NB4 (cell line): ENCODE data around the gene ROPN1L.

Experiments
- CTCF ChIP-seq: IDR thresholded peaks from one replicate; pipeline ENCODE4 v1.5.1; 2012; ENCODE audit warnings: low read depth, low read length
- MYC ChIP-seq: IDR thresholded peaks from 2 replicates; pipeline ENCODE4 v1.6.1; 2011; ENCODE audit warnings: low read depth, low read length
- POLR2A ChIP-seq: IDR thresholded peaks from 2 replicates; pipeline ENCODE4 v1.6.1; 2011; ENCODE audit warnings: mild to moderate bottlenecking; ENCODE audit not compliant: insufficient read length; ENCODE audit errors: extremely low read depth

GRCh38 chr5:10441083-10441991 is at the start of gene ROPN1L:
- TF ChIP-seq POLR2A (no peak), MYC (no peak), CTCF (no peak)
